Measurements from ENCODE around the gene MFAP5.

DNA sequence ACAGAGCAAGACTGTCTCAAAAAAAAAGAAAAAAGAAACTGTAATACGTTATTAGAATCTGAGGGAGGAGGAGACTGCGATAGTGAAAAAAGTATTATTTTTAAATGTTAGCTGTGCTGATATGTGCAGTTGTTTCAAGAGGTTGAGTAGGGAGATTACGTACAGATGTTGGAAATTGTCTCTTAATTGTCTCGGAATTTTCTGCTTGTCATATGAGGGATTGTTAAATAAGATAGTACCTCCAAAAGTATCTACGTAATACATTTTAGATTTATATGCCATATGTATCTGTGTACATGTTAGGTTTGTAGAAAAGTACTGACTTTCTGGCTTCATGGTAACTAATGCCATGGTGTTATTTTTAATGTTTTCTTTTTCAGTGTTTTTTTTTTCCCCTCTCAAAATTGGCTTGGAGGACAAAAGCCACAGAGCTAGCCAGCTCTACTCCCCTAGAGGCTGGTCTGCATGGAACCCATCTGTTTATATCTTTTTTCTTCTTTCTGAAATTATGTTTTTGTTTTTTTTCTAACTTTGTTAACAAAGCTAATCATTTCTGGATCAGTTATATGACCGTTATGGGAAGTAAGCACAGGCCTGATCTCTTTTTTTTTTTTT lies 38.5 kb upstream of the MFAP5 start:
- TF ChIP-seq POLR2A (IDR thresholded peaks at IDR 0.05) = no peak
- TF ChIP-seq, protein P1, sequence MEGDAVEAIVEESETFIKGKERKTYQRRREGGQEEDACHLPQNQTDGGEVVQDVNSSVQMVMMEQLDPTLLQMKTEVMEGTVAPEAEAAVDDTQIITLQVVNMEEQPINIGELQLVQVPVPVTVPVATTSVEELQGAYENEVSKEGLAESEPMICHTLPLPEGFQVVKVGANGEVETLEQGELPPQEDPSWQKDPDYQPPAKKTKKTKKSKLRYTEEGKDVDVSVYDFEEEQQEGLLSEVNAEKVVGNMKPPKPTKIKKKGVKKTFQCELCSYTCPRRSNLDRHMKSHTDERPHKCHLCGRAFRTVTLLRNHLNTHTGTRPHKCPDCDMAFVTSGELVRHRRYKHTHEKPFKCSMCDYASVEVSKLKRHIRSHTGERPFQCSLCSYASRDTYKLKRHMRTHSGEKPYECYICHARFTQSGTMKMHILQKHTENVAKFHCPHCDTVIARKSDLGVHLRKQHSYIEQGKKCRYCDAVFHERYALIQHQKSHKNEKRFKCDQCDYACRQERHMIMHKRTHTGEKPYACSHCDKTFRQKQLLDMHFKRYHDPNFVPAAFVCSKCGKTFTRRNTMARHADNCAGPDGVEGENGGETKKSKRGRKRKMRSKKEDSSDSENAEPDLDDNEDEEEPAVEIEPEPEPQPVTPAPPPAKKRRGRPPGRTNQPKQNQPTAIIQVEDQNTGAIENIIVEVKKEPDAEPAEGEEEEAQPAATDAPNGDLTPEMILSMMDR (IDR thresholded peaks at IDR 0.05) = no peak

Data from lower leg skin (tissue), 3 donors.